GM19324 (cell line): Measurements from ENCODE around the gene CMTM4.
"Not testable (repeated sequence)": the region's sequence is repeated elsewhere in the genome, so short reads cannot be mapped to it uniquely, and the experiment has no call there.

Experiments used
- ATAC-seq: cut with Tn5 transposase; IDR thresholded peaks from one replicate; pipeline ENCODE4 v1.9.1; 2021; ENCODE audit warnings: mild to moderate bottlenecking, moderate library complexity; ENCODE audit not compliant: unreplicated experiment, low FRiP score

The CMTM4 gene

GRCh38 chr16:66677179-66677578 lies 19.4 kb downstream of the CMTM4 start:
- ATAC-seq = no peak

GRCh38 chr16:66676599-66676998 lies 19.9 kb downstream of the CMTM4 start:
- no peak for ATAC-seq

- no peak for ATAC-seq
Measured at GRCh38 chr16:66673691-66674090, 22.9 kb downstream of the CMTM4 start.

- no peak for ATAC-seq
Measured at GRCh38 chr16:66670691-66671388, 25.7 kb downstream of the CMTM4 start.

- ATAC-seq = no peak
Measured at GRCh38 chr16:66668777-66669444, 27.6 kb downstream of the CMTM4 start.

GRCh38 chr16:66667944-66668343 lies 28.6 kb downstream of the CMTM4 start:
- ATAC-seq = no peak

GRCh38 chr16:66662445-66663194 lies 33.9 kb downstream of the CMTM4 start:
- no peak for ATAC-seq

- not testable (repeated sequence) for ATAC-seq
Measured at GRCh38 chr16:66661671-66662346, 34.7 kb downstream of the CMTM4 start.

- ATAC-seq = no peak
Measured at GRCh38 chr16:66661210-66661560, 35.4 kb downstream of the CMTM4 start.

GRCh38 chr16:66660422-66661209 lies 35.9 kb downstream of the CMTM4 start:
- no peak for ATAC-seq

GRCh38 chr16:66658860-66659190 lies 37.7 kb downstream of the CMTM4 start:
- no peak for ATAC-seq

GRCh38 chr16:66658143-66658859 lies 38.2 kb downstream of the CMTM4 start:
- ATAC-seq = no peak

GRCh38 chr16:66656547-66656946 lies 40.0 kb downstream of the CMTM4 start:
- ATAC-seq = no peak

GRCh38 chr16:66653581-66654350 lies 42.8 kb downstream of the CMTM4 start:
- no peak for ATAC-seq

- no peak for ATAC-seq
Measured at GRCh38 chr16:66652661-66653360, 43.7 kb downstream of the CMTM4 start.

- ATAC-seq = no peak
Measured at GRCh38 chr16:66651965-66652364, 44.6 kb downstream of the CMTM4 start.

- no peak for ATAC-seq
Measured at GRCh38 chr16:66651474-66651765, 45.1 kb downstream of the CMTM4 start.

- no peak for ATAC-seq
Measured at GRCh38 chr16:66650707-66651473, 45.7 kb downstream of the CMTM4 start.
